Spinal cord (tissue), 10 donors: Measurements from ENCODE around the gene WNT11. TPM values are rescaled to one million over a fixed set of nuclear protein-coding genes. Genes with fewer than 3 reads are reported as not detected.

Experiments
- DNase-seq, 6 donors: peaks; one replicate each; pipeline versions ENCODE4 v3.0.0 to v3.0.0-alpha.2; 2013 to 2015; ENCODE audit warnings: low spot score in 6 of 6, low read depth in 4 of 6
- H3K27ac ChIP-seq: one replicate; pipeline ENCODE4 v1.5.1; 2013; ENCODE audit warnings: low read depth, low read length, control low read depth
- H3K27me3 ChIP-seq: one replicate; pipeline ENCODE4 v1.6.1; 2013; ENCODE audit warnings: low read length; ENCODE audit not compliant: control insufficient read depth, insufficient read depth
- H3K36me3 ChIP-seq: one replicate; pipeline ENCODE4 v1.6.1; 2013; ENCODE audit warnings: low read length; ENCODE audit not compliant: control insufficient read depth, insufficient read depth
- H3K4me1 ChIP-seq: one replicate; pipeline ENCODE4 v1.6.1; 2013; ENCODE audit warnings: low read length; ENCODE audit not compliant: control insufficient read depth, insufficient read depth
- H3K4me3 ChIP-seq: one replicate; pipeline ENCODE4 v1.5.1; 2013; ENCODE audit warnings: low read depth, low read length, control low read depth
- H3K9me3 ChIP-seq: one replicate; pipeline ENCODE4 v1.6.1; 2013; ENCODE audit warnings: low read length; ENCODE audit not compliant: control insufficient read depth, insufficient read depth
- WGBS: methylation state at CpG from one replicate; pipeline ENCODE4 v1.1.5; 2013; ENCODE audit warnings: missing lambda C conversion rate; ENCODE audit not compliant: insufficient coverage; 5-methylcytosine and 5-hydroxymethylcytosine counted together
- long read RNA-seq, 4 donors: transcript quantifications; one replicate each; lab custom pipeline, GENCODE V29; 2026
- polyA plus RNA-seq, 2 donors: library from polyadenylated mRNA; unstranded; fragments of 120-200 nt; gene quantifications; one replicate each; pipeline ENCODE4 v1.2.1, GENCODE V29; 2013; ENCODE audit not compliant: insufficient read length in 2 of 2
- total RNA-seq, 2 donors: library from RNA; depleted of rRNA in 1 of 2; stranded (reverse); fragments of 120-200 nt in 1 of 2; fragments of >200 nt in 1 of 2; gene quantifications; one replicate each; pipeline versions ENCODE4 v1.2.3 to v1.2.4, GENCODE V29; 2013 to 2014
- donor health status: healthy.

The WNT11 gene
- 1 to 10 TPM; 1.9 to 6.0 TPM for total RNA-seq
- polyA plus RNA-seq: 1 to 10 TPM; 2.3 to 2.5 TPM
- long read RNA-seq, donor 1, partial matches to known transcripts: 0 of 1 reads
- long read RNA-seq, donor 1, other reads (novel, unspliced or antisense): 0 of 1 reads
- long read RNA-seq, donor 2: 0 reads
- long read RNA-seq, donor 3: 0 reads
- long read RNA-seq, donor 4, transcript WNT11-201 (5 exons, 1,930 nt): major isoform, 12 of 24 reads
- long read RNA-seq, donor 4, partial matches to known transcripts: 0 of 24 reads
- long read RNA-seq, donor 4, other reads (novel, unspliced or antisense): 11 of 24 reads

DNA sequence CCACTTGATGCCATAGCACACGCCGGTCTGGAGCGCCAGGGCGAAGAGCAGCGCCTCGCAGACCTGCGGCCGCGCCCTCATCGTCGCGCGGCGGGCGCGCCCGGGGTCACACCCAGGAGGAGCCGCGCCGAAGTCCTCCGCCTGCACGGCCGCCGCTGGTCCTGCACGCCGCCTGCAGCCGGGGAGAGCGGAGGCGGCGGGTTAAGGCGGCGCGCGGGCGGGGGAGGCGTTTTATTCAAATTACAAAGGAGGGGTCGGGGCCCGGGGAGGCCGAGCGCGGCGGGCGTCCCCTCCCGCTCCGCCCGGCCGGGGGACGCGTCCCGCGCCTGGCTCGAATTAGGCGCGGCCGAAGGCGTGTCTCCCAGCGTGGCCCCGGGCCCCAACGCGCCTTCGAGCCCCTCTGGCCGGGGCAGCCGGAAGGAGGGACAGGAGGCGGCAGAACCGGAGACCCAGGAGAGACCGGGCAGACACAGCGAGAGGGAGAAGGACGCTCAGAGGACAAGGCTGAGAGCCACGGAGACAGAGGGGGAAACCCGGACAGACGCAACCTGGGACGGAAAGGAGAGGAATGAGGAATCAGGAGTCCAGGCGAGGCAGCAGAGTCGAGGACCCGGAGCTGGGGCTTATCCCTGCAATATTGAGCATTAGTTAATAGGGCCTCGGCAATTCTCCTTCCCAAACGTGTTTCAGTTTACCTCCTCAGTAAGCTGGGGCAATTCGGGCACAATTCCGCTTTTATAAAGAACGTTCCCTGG lies at the start of gene WNT11:
WNT11 (minus strand) TSS at position 176 of the 755 bp plus-strand sequence; CDS start at position 81, 95 bp downstream.
- H3K27ac ChIP-seq: no peak within 1 kb of the TSS
- H3K27me3 ChIP-seq: peaks cover 70% of the 10 kb centered on the region
- H3K9me3 ChIP-seq: no peaks in the 10 kb centered on the region
- peak in 2 of 6 donors; percentile 49 to 70 for DNase-seq
- peaks cover 54% of the 10 kb centered on the region for H3K4me1 ChIP-seq
- H3K4me3 ChIP-seq: peak within 1 kb of the TSS; percentile 28
- H3K36me3 ChIP-seq: no peaks in the 10 kb centered on the region
- WGBS: under 1% methylated on average over 80 of the region's 80 CpGs

- no peak overlapping the region for H3K4me3 ChIP-seq
- no peaks in the 10 kb centered on the region for H3K27me3 ChIP-seq
- H3K36me3 ChIP-seq: no peaks in the 10 kb centered on the region
- peaks cover 2% of the 10 kb centered on the region for H3K9me3 ChIP-seq
- WGBS: 85% methylated on average over 7 of the region's 9 CpGs
- H3K27ac ChIP-seq: no peak overlapping the region
- DNase-seq: no peak
- peaks cover 9% of the 10 kb centered on the region for H3K4me1 ChIP-seq
These were observed 47.1 kb upstream of the WNT11 start for GRCh38 chr11:76253416-76253815.

GRCh38 chr11:76252631-76253070 lies 46.3 kb upstream of the WNT11 start:
- H3K4me1 ChIP-seq: peaks cover 9% of the 10 kb centered on the region
- H3K27me3 ChIP-seq: no peaks in the 10 kb centered on the region
- H3K4me3 ChIP-seq: no peak overlapping the region
- peaks cover 2% of the 10 kb centered on the region for H3K9me3 ChIP-seq
- WGBS: 26% methylated on average over 7 of the region's 9 CpGs
- peak in 1 of 6 donors; percentile 12 for DNase-seq
- H3K36me3 ChIP-seq: no peaks in the 10 kb centered on the region
- no peak overlapping the region for H3K27ac ChIP-seq

DNA sequence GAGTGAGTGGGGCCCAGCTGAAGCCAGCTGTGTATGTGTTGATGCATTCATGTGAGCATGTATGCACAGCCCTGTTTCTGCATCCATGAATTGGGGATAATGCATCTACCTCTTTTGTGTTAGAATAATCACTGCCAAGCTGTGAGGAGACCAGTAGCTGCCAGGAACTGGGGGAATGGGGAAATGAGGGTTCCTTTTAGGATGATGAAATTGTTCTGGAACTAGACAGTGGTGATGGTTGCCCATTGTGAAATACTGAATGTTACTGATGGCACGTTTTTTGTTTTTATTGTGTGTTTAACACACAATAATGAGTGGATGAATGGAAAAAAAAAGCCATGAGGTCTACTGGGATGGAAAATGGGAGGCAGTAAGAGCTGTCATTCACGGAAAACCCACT lies 45.3 kb upstream of the WNT11 start:
- Histone ChIP-seq H3K4me3 (no peak overlapping the region), H3K27me3 (no peaks in the 10 kb centered on the region), H3K27ac (no peak overlapping the region), H3K36me3 (no peaks in the 10 kb centered on the region), H3K4me1 (peaks cover 1% of the 10 kb centered on the region), H3K9me3 (peaks cover 2% of the 10 kb centered on the region)
- DNase-seq: no peak
- 70% methylated on average over 2 of the region's 2 CpGs for WGBS

GRCh38 chr11:76251226-76251575 lies 44.9 kb upstream of the WNT11 start:
- H3K36me3 ChIP-seq: no peaks in the 10 kb centered on the region

DNA sequence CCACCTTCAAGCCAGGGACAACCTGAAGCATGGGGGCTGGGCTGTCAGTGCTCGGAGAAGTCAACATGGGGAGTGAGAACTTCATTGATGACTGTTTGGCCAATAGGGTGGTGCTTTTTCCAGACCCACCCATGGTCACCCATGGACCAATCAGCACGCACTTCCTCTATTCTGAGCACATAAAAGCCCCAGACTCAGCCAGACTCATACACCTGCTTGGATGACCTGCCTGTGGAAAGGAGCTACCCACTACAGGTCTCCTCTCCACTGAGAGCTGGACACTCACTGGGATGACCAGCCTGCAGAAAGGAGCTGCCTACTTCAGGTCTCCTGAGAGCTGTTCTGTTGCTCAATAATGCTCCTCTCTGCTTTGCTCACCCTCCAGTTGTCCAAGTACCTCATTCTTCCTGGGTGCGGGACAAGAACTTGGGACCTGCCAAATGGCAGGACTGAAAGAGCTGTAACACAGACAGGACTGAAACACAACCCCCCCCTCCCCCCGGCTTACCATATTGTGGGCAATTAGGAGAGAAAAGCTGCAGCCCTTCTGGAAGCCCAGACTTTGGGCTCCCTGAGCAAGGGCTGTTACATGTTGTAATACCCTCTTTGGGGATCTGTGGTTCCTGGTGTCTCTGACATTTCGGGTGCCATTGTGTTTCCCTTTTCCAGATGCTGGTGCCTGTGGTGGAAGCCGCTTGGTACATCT lies 44.4 kb upstream of the WNT11 start:
- 91% methylated on average over 4 of the region's 6 CpGs for WGBS
- H3K36me3 ChIP-seq: no peaks in the 10 kb centered on the region
- H3K9me3 ChIP-seq: peaks cover 2% of the 10 kb centered on the region
- H3K4me1 ChIP-seq: no peaks in the 10 kb centered on the region
- no peaks in the 10 kb centered on the region for H3K27me3 ChIP-seq
- DNase-seq: no peak
- H3K27ac ChIP-seq: no peak overlapping the region
- no peak overlapping the region for H3K4me3 ChIP-seq

More at GRCh38 chr11:76251226-76251575, 44.9 kb upstream of the WNT11 start:
- H3K27me3 ChIP-seq: no peaks in the 10 kb centered on the region
- DNase-seq: no peak
- no peak overlapping the region for H3K4me3 ChIP-seq
- peaks cover 2% of the 10 kb centered on the region for H3K9me3 ChIP-seq
- H3K27ac ChIP-seq: no peak overlapping the region
- WGBS: 93% methylated on average over 3 of the region's 3 CpGs
- no peaks in the 10 kb centered on the region for H3K4me1 ChIP-seq

GRCh38 chr11:76249195-76249741 lies 43.0 kb upstream of the WNT11 start:
- WGBS: 91% methylated on average over 3 of the region's 3 CpGs
- no peak for DNase-seq
- Histone ChIP-seq H3K4me1 (no peaks in the 10 kb centered on the region), H3K4me3 (no peak overlapping the region), H3K36me3 (no peaks in the 10 kb centered on the region), H3K27me3 (no peaks in the 10 kb centered on the region), H3K9me3 (peaks cover 2% of the 10 kb centered on the region), H3K27ac (no peak overlapping the region)

DNA sequence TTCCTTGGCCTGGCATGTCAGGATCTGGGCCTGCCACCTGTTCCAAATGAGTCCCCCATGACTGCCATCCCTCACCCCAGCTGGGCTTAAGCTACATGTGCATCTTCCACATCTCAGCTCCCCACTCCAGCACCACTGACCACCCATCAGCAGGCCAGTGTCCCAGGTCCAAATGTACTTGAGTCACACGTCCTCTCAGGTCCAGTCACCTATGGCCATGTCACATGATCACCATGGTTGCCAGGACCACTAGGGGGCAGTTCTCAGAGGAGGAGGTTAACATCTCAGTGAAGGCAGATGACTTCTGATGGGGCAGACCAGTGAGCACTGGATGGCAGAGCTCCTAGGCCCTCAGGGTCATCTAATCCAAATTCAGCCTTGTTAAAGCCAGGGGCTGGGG lies 41.9 kb upstream of the WNT11 start:
- Histone ChIP-seq H3K9me3 (peaks cover 2% of the 10 kb centered on the region), H3K27ac (no peak overlapping the region), H3K36me3 (no peaks in the 10 kb centered on the region), H3K4me1 (peaks cover 10% of the 10 kb centered on the region), H3K4me3 (no peak overlapping the region), H3K27me3 (no peaks in the 10 kb centered on the region)
- WGBS: 100% methylated on average over 1 of the region's 1 CpG
- DNase-seq: no peak

GRCh38 chr11:76247091-76247490 lies 40.8 kb upstream of the WNT11 start:
- H3K4me1 ChIP-seq: peaks cover 18% of the 10 kb centered on the region
- no peak for DNase-seq
- 95% methylated on average over 2 of the region's 6 CpGs for WGBS
- H3K27me3 ChIP-seq: peaks cover 2% of the 10 kb centered on the region
- peaks cover 2% of the 10 kb centered on the region for H3K9me3 ChIP-seq
- no peak overlapping the region for H3K27ac ChIP-seq
- H3K4me3 ChIP-seq: no peak overlapping the region
- H3K36me3 ChIP-seq: no peaks in the 10 kb centered on the region
